GM15510 (cell line): ENCODE results near the gene ATRNL1.

Source experiments
- POLR2A ChIP-seq: IDR thresholded peaks from 3 replicates; pipeline ENCODE4 v1.6.1; 2011; ENCODE audit warnings: borderline replicate concordance; ENCODE audit not compliant: insufficient read length; ENCODE audit errors: extremely low read depth

Gene ATRNL1

GRCh38 chr10:115706488-115707076 lies 613.4 kb downstream of the ATRNL1 start:
- no peak for TF ChIP-seq POLR2A

- no peak for TF ChIP-seq POLR2A
These were observed 617.0 kb downstream of the ATRNL1 start for GRCh38 chr10:115710136-115710535.

GRCh38 chr10:115711306-115711705 lies 618.1 kb downstream of the ATRNL1 start:
- no peak for TF ChIP-seq POLR2A

- TF ChIP-seq POLR2A, result no peak
These were observed 627.0 kb downstream of the ATRNL1 start for GRCh38 chr10:115720121-115720520.

GRCh38 chr10:115727129-115727528 lies 634.0 kb downstream of the ATRNL1 start:
- TF ChIP-seq POLR2A, result no peak

GRCh38 chr10:115744089-115744488 lies 650.9 kb downstream of the ATRNL1 start:
- TF ChIP-seq POLR2A, result no peak

GRCh38 chr10:115745943-115746342 lies 652.8 kb downstream of the ATRNL1 start:
- TF ChIP-seq POLR2A, result no peak

GRCh38 chr10:115747811-115748210 lies 654.6 kb downstream of the ATRNL1 start:
- TF ChIP-seq POLR2A, result no peak

- no peak for TF ChIP-seq POLR2A
These were observed 667.0 kb downstream of the ATRNL1 start for GRCh38 chr10:115760131-115760530.

- no peak for TF ChIP-seq POLR2A
These were observed 668.0 kb downstream of the ATRNL1 start for GRCh38 chr10:115761166-115761565.

- TF ChIP-seq POLR2A, result no peak
These were observed 668.9 kb downstream of the ATRNL1 start for GRCh38 chr10:115762029-115762428.

GRCh38 chr10:115771755-115772154 lies 678.6 kb downstream of the ATRNL1 start:
- TF ChIP-seq POLR2A, result no peak

- no peak for TF ChIP-seq POLR2A
These were observed 679.4 kb downstream of the ATRNL1 start for GRCh38 chr10:115772606-115773005.

- no peak for TF ChIP-seq POLR2A
These were observed 680.7 kb downstream of the ATRNL1 start for GRCh38 chr10:115773832-115774231.

- no peak for TF ChIP-seq POLR2A
These were observed 681.6 kb downstream of the ATRNL1 start for GRCh38 chr10:115774721-115775120.

GRCh38 chr10:115777646-115778045 lies 684.5 kb downstream of the ATRNL1 start:
- TF ChIP-seq POLR2A, result no peak

GRCh38 chr10:115790220-115790619 lies 697.1 kb downstream of the ATRNL1 start:
- TF ChIP-seq POLR2A, result no peak

- no peak for TF ChIP-seq POLR2A
These were observed 702.8 kb downstream of the ATRNL1 start for GRCh38 chr10:115795964-115796363.

GRCh38 chr10:115801457-115801856 lies 708.3 kb downstream of the ATRNL1 start:
- TF ChIP-seq POLR2A, result no peak
